ENCODE results near the gene SKP1.
A peak's percentile ranks its signal among the peaks of the same experiment; 100 is the strongest.

SKP1 gene

GRCh38 chr5:134143944-134144941, 32.5 kb downstream of the SKP1 start:
- DNase-seq = no peak

- no peak for DNase-seq
These were observed 33.3 kb downstream of the SKP1 start for GRCh38 chr5:134143431-134143830.

- DNase-seq = no peak
These were observed 33.9 kb downstream of the SKP1 start for GRCh38 chr5:134142806-134143205.

- DNase-seq = no peak
These were observed 34.7 kb downstream of the SKP1 start for GRCh38 chr5:134142052-134142451.

- DNase-seq = no peak
These were observed 35.3 kb downstream of the SKP1 start for GRCh38 chr5:134141331-134142050.

GRCh38 chr5:134140530-134141201, 36.1 kb downstream of the SKP1 start:
- peak in 37 of 58 donors; percentile 10 to 66 (median 34) for DNase-seq

GRCh38 chr5:134139891-134140469, 36.8 kb downstream of the SKP1 start:
- no peak for DNase-seq

- peak in 7 of 58 donors; percentile 11 to 52 (median 32) for DNase-seq
These were observed 37.3 kb downstream of the SKP1 start for GRCh38 chr5:134139377-134139851.

GRCh38 chr5:134138416-134139376, 38.1 kb downstream of the SKP1 start:
- DNase-seq = no peak

GRCh38 chr5:134136771-134137170, 40.0 kb downstream of the SKP1 start:
- no peak for DNase-seq

GRCh38 chr5:134136221-134136631, 40.5 kb downstream of the SKP1 start:
- no peak for DNase-seq

- DNase-seq = no peak
These were observed 41.6 kb downstream of the SKP1 start for GRCh38 chr5:134135091-134135655.

GRCh38 chr5:134133995-134134541, 42.7 kb downstream of the SKP1 start:
- DNase-seq = no peak

- DNase-seq = no peak
These were observed 43.4 kb downstream of the SKP1 start for GRCh38 chr5:134133188-134133994.

GRCh38 chr5:134132372-134133187, 44.2 kb downstream of the SKP1 start:
- DNase-seq = no peak

- DNase-seq = no peak
These were observed 45.0 kb downstream of the SKP1 start for GRCh38 chr5:134131578-134132350.

- DNase-seq = no peak
These were observed 45.6 kb downstream of the SKP1 start for GRCh38 chr5:134131165-134131564.
